Dermis microvascular lymphatic vessel endothelial cell (primary cell): ENCODE results near the gene ZNF892. TPM values are rescaled to one million over a fixed set of nuclear protein-coding genes. Genes with fewer than 3 reads are reported as not detected.

Source experiments
- DNase-seq, 2 donors: peaks; one replicate each; pipeline versions ENCODE4 v3.0.0 to v3.0.0-alpha.2; 2010; ENCODE audit warnings: low read depth in 2 of 2
- total RNA-seq: library from RNA; depleted of rRNA; stranded (reverse); fragments of >200 nt; gene quantifications from 2 replicates; pipeline ENCODE4 v1.2.1, GENCODE V29; 2014

Gene ZNF892
- total RNA-seq, result 3.6 and 4.9 TPM in 2 replicates

- DNase-seq, result peak; percentile 64 to 89
Observed at GRCh38 chr2:95207111-95207961, at the start of gene ZNF892. Gene ZNF892 (plus strand): TSS chr2:95207521. CDS start chr2:95207816, 295 bp downstream.

- no peak for DNase-seq
Observed at GRCh38 chr2:95158441-95158840, 48.9 kb upstream of the ZNF892 start.

- peak in 1 of 2 donors; percentile 53 for DNase-seq
Observed at GRCh38 chr2:95158891-95159619, 48.3 kb upstream of the ZNF892 start.

- peak in 1 of 2 donors; percentile 81 for DNase-seq
Observed at GRCh38 chr2:95159690-95160449, 47.5 kb upstream of the ZNF892 start, which contains the start of gene ZNF514. Gene ZNF514 (minus strand): TSS chr2:95159848. CDS start chr2:95153253, 6,595 bp downstream.

- DNase-seq, result no peak
Observed at GRCh38 chr2:95165030-95165370, 42.3 kb upstream of the ZNF892 start.

- DNase-seq, result peak; percentile 93 to 98
Observed at GRCh38 chr2:95165371-95166064, 41.8 kb upstream of the ZNF892 start, which contains the start of gene ZNF2. Gene ZNF2 (plus strand): TSS chr2:95165809. CDS start chr2:95176227, 10,418 bp downstream.

- DNase-seq, result no peak
Observed at GRCh38 chr2:95166065-95166763, 41.1 kb upstream of the ZNF892 start.

- no peak for DNase-seq
Observed at GRCh38 chr2:95171902-95172301, 35.4 kb upstream of the ZNF892 start.

GRCh38 chr2:95174031-95174542, 33.2 kb upstream of the ZNF892 start:
- no peak for DNase-seq

- DNase-seq, result no peak
Observed at GRCh38 chr2:95179451-95179850, 27.9 kb upstream of the ZNF892 start.

- no peak for DNase-seq
Observed at GRCh38 chr2:95181774-95182173, 25.5 kb upstream of the ZNF892 start.

GRCh38 chr2:95185197-95185596, 22.1 kb upstream of the ZNF892 start:
- no peak for DNase-seq

- no peak for DNase-seq
Observed at GRCh38 chr2:95185973-95186372, 21.3 kb upstream of the ZNF892 start.

GRCh38 chr2:95192956-95193355, 14.4 kb upstream of the ZNF892 start:
- peak in 1 of 2 donors; percentile 25 for DNase-seq

- no peak for DNase-seq
Observed at GRCh38 chr2:95203911-95204310, 3.4 kb upstream of the ZNF892 start.

GRCh38 chr2:95204396-95204795, 2.9 kb upstream of the ZNF892 start:
- no peak for DNase-seq

GRCh38 chr2:95206096-95206495, 1.2 kb upstream of the ZNF892 start:
- no peak for DNase-seq

- no peak for DNase-seq
Observed at GRCh38 chr2:95208106-95208505, 785 bp downstream of the ZNF892 start.

GRCh38 chr2:95215018-95215612, 7.8 kb downstream of the ZNF892 start:
- DNase-seq, result no peak

- no peak for DNase-seq
Observed at GRCh38 chr2:95220449-95220848, 13.1 kb downstream of the ZNF892 start.
